GM21390 (cell line): ENCODE data around the gene KCNE4.

Experiments
- ATAC-seq: cut with Tn5 transposase; IDR thresholded peaks from one replicate; pipeline ENCODE4 v1.9.1; 2021; ENCODE audit not compliant: unreplicated experiment

Gene KCNE4

DNA sequence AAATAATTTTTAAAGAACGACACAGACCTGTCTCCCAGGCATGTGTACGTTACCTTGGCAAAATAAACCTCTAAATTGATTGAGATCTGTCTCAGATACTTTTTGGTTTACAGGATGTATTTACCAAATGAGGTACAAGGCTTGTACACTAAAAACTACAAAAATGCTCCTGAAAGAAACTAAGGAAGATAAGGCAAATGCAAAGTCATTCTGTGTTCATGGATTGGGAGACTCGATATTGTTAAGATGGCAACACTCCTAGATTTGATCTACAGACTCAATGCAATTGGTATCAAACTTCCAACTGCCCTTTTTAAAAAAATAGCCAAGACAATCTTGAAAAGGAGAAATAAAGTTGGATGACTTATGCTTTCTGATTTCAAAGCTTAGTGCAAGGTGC is 11.5 kb upstream of the KCNE4 start:
- ATAC-seq = no peak

DNA sequence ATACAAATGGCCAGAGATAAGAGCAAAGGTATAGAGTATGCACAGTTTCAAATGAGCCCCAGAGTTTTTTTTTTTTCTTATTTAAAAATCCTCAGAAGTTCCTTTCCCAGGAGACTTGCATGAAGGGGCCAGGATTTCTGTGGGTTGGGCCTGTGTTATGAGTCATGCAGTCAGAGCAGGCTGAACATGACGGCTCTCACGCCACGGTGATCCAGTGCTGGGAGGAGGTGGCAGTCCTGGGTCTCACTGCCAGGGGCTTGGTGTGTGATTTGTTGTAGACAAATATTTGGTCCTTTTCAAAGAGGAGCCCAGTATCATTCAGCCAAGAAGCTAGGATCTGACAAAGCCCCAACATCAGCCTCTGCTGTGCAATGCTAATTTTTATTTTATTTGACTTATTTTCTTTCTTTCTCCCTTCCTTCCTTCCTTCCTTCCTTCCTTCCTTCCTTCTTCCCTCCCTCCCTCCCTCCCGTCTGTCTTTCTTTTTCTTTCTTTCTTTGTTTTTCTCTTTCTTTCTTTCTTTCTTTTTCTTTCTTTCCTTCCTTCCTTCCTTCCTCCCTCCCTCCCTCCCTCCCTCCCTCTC is 10.4 kb upstream of the KCNE4 start:
- ATAC-seq = no peak

DNA sequence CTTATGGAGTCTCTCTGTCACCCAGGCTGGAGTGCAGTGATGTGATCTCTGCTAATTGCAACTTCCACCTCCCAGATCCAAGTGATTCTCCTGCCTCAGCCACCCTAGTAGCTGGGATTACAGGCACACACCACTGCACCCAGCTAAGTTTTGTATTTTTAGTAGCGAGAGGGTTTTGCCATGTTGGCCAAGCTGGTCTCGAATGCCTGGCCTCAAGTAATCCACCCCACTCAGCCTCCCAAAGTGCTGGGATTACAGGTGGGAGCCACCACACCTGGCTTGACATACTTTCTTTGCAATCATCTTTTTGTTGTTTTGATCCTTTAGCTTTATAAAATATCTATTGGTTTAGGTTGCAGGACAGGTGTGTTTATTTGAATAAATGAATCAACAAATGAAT is 9.7 kb upstream of the KCNE4 start:
- no peak for ATAC-seq

DNA sequence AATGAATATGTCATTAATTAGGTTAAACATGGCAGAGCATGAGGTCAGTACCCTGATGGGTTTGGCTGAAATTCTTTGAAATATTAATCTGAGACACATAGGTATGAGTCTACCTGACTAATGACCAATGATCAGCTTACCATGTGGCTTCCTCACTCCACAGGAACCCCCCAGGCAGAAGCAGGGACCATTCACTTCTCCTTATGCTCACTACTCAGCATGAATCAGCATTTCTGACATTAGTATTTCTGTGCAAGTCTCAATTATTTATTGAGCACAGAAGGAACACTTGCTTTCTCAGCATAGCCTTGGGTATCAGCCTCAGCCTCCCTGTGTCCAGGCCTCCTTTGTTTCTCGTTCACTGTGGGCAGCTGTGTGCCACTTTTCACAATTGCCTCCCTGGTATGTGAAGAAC is 9.3 kb upstream of the KCNE4 start:
- no peak for ATAC-seq

DNA sequence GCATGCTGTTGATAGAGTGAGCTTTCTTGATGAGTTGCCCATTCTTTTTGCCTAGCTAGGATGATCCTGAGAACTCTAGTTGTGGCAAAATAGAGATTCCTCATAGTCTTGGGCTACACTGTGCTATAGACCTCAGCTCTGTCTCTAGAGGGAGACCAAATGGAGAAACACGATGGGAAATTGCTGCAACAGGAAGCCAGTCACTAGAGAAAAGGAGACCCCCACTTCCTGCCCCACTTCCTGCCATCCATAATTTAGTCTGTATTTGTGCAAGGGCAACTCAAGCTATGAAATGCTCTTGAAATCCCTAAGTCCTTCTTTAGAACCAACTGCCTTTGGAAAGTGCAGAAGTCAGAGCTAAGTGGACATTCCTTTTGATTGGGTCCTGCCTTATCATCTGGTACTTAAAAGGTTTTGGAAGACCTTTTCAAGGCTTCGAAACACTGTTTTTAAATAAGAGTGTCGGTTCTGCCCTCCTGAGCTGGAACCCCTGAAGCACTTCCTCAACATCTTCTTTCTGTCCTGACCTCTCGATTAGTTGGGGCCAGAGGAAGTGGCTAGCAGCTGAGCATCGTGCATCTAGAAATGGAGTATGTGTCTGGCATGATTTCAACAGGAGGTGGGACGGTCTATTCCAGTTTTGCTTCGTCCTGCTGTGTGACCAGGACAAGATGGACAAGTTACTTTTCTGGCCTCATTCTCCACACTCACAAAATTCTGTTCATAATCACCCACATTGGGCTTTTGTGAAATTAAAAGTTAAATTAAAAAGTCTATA is 8.6 kb upstream of the KCNE4 start:
- no peak for ATAC-seq

DNA sequence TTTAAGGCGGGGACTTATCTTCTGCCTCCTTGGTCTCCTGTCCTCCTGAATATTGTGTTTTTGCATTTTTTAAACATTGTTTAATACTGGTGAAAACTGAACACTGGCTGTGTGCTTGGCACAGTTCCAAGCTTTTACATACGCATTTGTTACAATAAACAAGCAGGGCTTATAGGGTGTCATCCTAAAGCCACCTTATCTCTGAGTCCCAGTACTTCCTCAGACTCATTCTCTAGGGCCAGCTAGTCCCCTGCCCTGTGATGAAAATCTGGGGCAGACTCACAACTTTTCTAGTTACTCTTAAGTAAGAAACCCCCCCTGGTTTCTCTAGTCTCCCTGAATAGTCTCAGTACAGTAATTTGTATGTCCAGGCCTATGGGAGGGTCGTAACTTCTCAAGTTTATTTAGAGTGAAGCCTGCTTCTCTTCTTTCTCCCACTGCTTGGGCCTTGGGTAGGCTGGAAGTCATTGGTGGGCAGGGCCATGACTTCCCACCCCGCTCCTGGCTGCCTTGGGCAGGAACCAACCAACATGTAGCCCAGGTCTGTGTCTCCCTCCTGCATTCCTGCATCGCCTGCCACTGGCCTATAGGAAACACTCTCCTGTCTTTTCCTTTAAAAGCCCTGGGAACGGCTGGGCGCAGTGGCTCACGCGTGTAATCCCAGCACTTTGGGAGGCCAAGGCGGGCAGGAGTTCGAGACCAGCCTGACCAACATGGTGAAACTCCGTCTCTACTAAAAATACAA is 7.7 kb upstream of the KCNE4 start:
- ATAC-seq = no peak

DNA sequence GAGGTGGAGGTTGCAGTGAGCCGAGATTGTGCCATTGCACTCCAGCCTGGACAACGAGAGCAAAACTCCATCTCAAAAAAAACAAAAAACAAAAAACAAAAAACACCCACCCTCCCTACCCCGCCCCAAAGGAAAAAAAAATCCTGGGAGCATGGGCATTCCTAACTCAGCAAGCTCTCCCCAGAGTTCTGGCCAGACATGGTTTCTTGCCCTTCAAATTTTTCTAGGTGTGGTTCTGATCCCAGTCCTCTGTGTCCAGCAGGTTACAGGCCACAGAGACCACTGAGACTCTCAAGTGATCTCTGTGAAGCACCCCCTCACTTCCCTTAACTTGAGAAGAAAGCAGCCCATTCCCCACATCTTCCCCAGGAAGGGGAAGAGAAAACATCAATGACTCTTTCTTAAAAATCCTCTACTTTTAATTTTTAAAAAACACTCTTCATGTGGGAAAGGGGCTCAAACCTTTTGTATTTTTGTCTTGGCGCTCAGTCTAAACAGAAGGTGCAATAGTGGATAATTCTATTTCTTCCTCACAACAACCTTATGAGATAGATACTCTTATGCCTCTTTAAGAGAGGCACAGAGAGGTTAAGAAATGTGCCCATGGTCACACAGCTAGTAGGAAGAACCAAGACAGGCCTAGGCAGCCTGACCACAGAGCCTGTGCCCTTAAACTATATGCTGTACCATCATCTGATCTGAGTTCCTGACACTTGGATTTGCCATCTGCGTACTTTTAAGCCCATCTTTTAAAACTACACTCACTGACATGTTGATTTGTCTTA is 6.9 kb upstream of the KCNE4 start:
- ATAC-seq = no peak

DNA sequence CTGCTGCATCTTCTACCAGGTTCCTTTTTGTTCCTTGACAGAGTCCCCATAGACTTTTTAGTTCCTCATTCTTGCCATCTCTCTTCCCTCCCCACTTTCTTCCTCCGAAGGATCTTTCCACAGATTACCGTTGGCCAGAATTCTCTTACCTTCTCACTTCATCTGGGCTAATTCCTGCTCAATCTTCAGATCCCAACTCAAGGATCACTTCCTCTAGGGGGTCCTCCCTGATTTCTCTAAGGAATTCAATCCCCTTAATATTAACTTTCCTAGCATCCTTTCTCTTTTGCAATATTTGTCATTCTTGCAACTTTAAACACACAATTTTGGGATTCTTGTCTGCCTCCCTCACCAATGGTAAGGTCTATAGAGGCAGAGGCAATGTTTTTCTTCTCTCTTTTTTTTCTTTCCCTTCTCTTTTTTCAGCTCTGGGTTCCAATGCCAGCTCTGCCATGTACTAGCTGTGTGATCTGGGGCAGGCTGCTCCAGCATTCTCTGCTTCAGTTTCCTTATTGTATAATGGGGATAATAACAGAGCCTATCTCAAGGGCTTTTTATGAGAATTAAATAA is 5.4 kb upstream of the KCNE4 start:
- ATAC-seq = no peak

DNA sequence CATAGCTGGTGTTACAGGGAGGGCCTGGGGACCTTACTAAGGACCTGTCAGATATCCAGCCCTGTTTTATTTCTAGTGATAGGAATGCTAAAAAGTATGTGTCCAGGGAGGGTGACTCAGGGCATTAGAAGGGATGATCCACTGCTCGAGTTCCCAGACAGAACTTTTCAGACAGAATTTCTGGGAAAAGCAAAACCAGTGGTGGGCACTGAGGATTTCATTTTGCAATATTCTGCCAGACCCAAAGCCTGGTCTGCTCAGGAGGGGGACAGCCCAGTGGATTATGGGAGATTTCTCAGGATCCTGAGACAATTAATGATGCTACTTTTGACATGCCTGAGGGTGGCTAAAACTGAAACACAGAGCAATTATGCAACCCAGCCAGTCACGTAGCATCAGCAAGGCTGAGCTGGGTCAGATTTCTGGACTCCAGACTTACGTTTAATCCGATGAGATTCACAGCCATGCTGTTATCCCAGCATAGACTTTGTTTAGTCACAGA is 4.7 kb upstream of the KCNE4 start:
- ATAC-seq = no peak

DNA sequence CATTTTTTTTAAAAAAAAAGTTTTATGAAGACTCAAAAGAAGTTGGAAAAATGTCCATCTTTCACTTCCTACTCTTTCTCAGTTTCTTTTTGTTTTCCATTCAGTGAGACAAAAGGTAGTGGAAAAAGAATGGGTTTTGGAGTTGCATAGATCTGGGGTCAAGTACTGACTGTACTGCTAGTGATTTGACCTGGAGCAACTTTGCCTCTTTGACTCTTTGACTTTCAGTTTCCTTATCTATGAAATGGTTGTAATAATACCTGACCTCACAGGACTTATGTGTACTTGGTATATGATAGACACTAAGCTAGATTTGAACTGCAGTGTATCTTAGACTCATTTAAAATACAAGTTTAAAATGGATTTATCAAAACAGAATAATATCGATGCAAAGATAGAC is 3.5 kb upstream of the KCNE4 start:
- ATAC-seq = peak; percentile 61

DNA sequence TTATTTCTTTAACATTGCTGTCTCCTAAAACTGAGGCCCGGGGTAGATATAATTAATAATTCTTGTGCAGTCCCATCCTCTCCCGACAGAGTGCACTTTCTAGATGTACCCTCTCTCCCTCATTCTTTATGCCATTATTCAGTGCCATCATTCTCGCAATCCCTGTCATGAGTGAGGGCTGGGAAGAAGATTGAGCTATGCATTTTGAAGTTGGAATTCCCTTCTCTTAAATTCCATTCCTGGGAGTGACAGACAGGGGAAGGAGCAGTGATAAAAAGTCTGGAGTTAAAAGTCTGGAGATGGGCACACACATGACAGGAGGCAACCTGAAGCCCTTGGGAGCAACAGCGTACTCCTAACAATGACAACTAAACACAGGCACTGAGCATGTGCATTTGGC is 2.6 kb upstream of the KCNE4 start:
- ATAC-seq = no peak

DNA sequence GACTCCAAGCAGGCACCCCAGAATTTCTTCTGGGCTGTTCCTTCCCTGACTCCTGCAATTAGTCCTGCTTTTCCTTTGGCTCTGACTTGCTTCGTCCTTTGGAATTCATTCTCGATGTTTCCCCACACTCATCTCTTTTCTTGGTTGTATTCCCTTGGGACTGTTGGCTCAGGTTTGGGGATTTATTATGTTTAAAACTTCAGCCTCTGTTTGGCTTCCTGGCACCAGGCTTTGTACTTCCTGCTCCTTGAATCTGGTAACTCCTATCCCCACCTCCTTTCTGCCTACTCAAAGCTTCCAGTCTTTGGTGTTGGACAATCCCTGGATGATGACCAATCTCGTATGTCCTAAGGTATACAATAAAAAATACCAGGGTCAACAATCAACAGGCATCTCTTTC is 1.8 kb upstream of the KCNE4 start:
- ATAC-seq = no peak

DNA sequence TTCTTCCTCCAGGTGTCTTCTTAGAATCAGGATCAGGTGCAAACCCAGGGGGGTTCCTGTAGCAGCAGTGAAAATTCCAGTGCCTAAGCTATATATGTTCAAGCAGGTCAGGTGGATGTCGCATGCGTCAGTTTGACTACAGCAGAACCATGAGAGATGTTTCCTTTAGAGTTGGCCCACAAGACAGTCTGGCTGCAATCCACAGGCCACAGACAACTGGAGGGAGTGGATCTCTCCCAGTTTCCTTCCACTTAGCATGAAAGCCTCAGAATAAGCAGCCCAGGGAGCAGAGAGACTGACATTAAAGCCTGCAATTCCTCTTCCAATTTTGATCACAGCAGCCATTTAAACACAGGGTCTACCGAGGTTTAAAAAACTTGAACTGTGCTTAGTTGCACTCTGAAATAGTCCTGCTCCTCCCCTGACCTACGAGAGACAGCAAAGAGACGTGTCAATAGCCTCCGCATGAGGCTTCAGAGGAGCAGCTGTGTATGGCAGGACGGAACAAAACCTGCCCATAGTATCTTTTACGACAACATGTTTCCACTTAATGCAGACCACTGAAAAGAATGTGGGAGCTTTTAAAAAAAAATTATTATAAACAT is 988 bp upstream of the KCNE4 start:
- ATAC-seq = no peak

DNA sequence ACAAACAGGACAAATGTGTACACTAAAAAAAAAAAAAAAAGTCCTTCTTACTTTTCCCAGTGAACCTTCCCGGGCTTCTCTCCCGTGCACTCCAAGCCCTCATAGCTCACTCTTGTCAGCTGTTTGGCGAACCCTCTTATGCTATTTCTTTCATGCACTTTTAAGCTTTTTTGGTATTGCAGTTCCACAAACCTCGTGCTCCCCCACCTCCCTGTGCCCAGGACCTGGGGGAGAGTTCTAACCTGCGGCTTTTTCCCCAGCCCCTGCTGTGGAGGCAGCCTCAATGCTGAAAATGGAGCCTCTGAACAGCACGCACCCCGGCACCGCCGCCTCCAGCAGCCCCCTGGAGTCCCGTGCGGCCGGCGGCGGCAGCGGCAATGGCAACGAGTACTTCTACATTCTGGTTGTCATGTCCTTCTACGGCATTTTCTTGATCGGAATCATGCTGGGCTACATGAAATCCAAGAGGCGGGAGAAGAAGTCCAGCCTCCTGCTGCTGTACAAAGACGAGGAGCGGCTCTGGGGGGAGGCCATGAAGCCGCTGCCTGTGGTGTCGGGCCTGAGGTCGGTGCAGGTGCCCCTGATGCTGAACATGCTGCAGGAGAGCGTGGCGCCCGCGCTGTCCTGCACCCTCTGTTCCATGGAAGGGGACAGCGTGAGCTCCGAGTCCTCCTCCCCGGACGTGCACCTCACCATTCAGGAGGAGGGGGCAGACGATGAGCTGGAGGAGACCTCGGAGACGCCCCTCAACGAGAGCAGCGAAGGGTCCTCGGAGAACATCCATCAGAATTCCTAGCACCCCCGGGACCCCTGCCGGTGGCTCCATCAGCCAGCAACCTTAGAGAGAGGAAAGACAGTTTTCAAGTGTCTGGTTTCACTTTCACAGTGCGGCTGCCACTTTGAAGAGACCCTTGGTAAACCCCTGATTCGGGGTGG is 826 bp downstream of the KCNE4 start:
- ATAC-seq = no peak

DNA sequence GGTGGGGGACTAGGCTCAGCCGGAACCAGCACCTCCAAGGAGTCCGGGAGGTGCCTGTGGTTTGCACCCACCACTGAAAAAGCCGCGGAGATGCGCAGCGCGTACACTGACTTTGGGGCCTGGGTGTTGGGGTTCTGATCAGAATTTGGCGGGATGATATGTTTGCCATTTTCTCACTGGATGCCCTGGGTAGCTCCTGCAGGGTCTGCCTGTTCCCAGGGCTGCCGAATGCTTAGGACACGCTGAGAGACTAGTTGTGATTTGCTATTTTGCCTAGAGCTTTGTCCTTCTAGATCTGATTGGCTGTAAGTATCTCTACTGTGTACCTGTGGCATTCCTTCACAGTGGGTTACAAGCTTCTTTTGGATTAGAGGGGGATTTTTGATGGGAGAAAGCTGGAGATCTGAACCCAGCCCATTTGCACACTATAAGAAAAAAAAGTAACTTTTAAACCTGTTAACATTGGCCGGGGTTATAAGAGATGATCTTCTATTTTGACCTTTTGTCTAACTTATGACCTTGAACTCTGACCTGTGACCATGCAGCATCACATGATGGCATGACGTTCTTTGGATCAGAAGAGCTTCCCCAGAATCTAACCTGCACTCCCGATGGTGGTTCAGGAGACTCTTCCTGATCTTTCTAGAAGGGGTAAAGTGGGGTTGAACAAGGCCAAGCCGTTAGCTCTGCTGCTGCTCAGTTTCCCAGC is 1.6 kb downstream of the KCNE4 start:
- ATAC-seq = no peak

DNA sequence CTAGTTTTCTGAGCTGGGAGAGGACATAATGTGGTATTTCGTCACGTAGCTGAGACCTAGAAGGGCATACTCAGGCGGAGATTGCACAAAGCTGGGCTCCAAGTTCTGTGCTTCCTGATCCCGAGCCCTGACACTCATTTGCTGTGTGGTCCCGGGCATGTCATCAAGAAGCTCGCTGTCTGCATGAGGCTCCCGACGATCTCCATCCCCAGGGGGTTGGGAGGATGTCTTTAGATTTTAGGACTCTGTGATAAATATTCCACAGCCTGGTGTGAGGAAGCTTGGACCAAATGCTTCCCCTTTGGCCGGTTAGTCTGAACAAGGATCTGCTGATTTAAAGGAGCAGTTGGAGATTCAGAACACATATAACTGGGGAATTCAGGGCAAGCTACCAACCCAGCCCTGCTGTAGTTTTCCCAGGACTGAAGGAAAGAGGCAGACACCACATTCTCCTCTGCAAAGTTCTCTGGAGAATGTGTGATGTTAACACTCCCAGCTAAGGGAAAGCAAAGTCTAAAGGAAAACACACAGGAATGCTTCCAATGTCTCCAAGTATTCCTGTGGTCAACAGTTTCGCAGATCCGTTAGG is 2.3 kb downstream of the KCNE4 start:
- no peak for ATAC-seq

DNA sequence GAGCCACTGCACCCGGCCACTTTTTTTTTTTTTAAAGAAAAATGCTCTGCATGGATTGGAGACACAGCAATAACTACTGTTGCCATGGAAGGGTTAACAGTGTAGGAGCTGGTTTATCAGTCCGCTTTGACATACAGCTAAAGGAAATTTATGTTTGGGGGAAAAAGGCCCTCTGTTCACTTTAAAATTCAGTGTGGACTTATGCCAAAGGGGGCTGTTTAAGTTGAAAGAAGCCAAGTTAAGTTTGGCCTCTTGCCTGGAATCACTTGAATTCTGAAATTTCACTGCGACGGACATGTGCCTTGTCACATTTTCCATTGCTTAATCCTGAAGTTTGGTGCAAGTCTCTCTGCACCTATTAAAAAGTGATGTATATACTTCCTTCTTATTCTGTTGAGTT is 3.1 kb downstream of the KCNE4 start:
- ATAC-seq = no peak

DNA sequence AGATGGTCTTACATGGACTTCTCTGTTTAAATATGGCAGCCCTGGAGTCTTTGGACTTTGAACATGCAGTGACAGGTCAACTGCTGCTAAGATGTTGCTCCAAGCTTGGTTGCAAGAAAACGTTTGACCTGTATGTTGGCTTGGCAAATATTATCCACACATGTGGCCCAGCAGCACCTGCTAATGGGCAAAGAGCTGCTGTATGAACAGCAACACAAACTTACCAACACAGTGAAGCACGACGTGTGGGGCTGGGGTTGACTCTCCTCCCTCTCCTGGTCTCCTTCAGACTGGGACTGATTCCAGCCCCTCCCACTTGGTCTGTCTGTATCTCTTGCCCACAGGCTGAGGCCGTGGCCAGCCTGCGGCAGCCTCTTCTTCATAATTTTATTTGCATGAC is 3.8 kb downstream of the KCNE4 start:
- ATAC-seq = no peak
